ENCODE measurements around the gene PLSCR4. TPM values are rescaled to one million over a fixed set of nuclear protein-coding genes. Genes with fewer than 3 reads are reported as not detected.

The PLSCR4 gene
- total RNA-seq, 1 donor from 2014 or later = 1.0 TPM

GRCh38 chr3:146280864-146281263 is 30.0 kb upstream of the PLSCR4 start:
- Mint-ChIP-seq H3K27me3 (ENCODE audit: insufficient read depth, low read depth) (no peaks in the 10 kb centered on the region), H3K36me3 (no peaks in the 10 kb centered on the region), H3K27ac (no peak overlapping the region), H3K4me3 (no peak overlapping the region), H3K4me1 (no peaks in the 10 kb centered on the region), H3K9me3 (no peaks in the 10 kb centered on the region)
- no peaks in the 10 kb centered on the region for H3K79me2 ChIP-seq (ENCODE audit: low read depth)
- no peaks in the 10 kb centered on the region for H3F3A ChIP-seq (ENCODE audit: low read depth)
- no peaks in the 10 kb centered on the region for H4K20me1 ChIP-seq (ENCODE audit: low read depth)
- H3K27ac ChIP-seq = no peak overlapping the region
- H3K9me3 ChIP-seq (ENCODE audit: low read depth) = no peaks in the 10 kb centered on the region
- no peak overlapping the region for H3K4me3 ChIP-seq
- no peaks in the 10 kb centered on the region for H3K36me3 ChIP-seq
- no peak for DNase-seq (ENCODE audit: low spot score)
- no peak overlapping the region for H2AFZ ChIP-seq (replicated peaks)
- H3K4me2 ChIP-seq = no peak overlapping the region
- H3K9ac ChIP-seq = no peak overlapping the region
- H3K27me3 ChIP-seq = no peaks in the 10 kb centered on the region
- H3K4me1 ChIP-seq = no peaks in the 10 kb centered on the region
- TF ChIP-seq EZH2 (IDR thresholded peaks at IDR 0.05) (no peak), EZH2phosphoT487 (IDR thresholded peaks at IDR 0.05) (no peak)
- TF ChIP-seq, protein P1, sequence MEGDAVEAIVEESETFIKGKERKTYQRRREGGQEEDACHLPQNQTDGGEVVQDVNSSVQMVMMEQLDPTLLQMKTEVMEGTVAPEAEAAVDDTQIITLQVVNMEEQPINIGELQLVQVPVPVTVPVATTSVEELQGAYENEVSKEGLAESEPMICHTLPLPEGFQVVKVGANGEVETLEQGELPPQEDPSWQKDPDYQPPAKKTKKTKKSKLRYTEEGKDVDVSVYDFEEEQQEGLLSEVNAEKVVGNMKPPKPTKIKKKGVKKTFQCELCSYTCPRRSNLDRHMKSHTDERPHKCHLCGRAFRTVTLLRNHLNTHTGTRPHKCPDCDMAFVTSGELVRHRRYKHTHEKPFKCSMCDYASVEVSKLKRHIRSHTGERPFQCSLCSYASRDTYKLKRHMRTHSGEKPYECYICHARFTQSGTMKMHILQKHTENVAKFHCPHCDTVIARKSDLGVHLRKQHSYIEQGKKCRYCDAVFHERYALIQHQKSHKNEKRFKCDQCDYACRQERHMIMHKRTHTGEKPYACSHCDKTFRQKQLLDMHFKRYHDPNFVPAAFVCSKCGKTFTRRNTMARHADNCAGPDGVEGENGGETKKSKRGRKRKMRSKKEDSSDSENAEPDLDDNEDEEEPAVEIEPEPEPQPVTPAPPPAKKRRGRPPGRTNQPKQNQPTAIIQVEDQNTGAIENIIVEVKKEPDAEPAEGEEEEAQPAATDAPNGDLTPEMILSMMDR (IDR thresholded peaks at IDR 0.05) = no peak

DNA sequence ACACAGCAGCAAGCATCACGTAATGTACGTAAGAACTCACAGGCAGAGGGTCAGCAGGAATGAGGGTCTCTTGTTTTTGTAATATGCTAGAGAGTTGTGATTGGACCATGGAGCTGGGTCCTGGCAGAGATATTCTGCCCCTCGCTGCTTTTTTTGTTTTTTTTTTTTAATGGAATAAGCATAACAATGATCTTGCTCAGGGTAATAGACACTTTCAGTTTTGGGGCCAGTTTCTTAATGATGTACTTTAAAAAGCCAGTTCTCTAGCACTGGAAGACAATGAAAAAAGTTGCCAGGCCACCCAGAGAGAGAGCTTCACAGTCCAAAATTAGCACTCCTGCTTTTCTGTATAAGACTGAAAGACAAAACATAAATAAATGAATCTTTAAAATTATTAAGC is 29.0 kb upstream of the PLSCR4 start:
- Histone ChIP-seq H3K9me3 (ENCODE audit: low read depth) (no peaks in the 10 kb centered on the region), H3F3A (ENCODE audit: low read depth) (no peaks in the 10 kb centered on the region), H3K79me2 (ENCODE audit: low read depth) (no peaks in the 10 kb centered on the region), H3K27me3 (no peaks in the 10 kb centered on the region), H3K36me3 (no peaks in the 10 kb centered on the region), H2AFZ (replicated peaks) (no peak overlapping the region), H4K20me1 (ENCODE audit: low read depth) (no peaks in the 10 kb centered on the region), H3K4me3 (no peak overlapping the region), H3K27ac (no peak overlapping the region), H3K4me1 (no peaks in the 10 kb centered on the region), H3K9ac (no peak overlapping the region), H3K4me2 (no peak overlapping the region)
- no peak for TF ChIP-seq EZH2 (IDR thresholded peaks at IDR 0.05)
- TF ChIP-seq, protein P1 (IDR thresholded peaks at IDR 0.05) = no peak
- no peak for TF ChIP-seq EZH2phosphoT487 (IDR thresholded peaks at IDR 0.05)
- H3K4me1 Mint-ChIP-seq = no peaks in the 10 kb centered on the region
- H3K27me3 Mint-ChIP-seq (ENCODE audit: insufficient read depth, low read depth) = no peaks in the 10 kb centered on the region
- H3K4me3 Mint-ChIP-seq = no peak overlapping the region
- no peak overlapping the region for H3K27ac Mint-ChIP-seq
- no peaks in the 10 kb centered on the region for H3K36me3 Mint-ChIP-seq
- DNase-seq (ENCODE audit: low spot score) = no peak
- no peaks in the 10 kb centered on the region for H3K9me3 Mint-ChIP-seq

DNA sequence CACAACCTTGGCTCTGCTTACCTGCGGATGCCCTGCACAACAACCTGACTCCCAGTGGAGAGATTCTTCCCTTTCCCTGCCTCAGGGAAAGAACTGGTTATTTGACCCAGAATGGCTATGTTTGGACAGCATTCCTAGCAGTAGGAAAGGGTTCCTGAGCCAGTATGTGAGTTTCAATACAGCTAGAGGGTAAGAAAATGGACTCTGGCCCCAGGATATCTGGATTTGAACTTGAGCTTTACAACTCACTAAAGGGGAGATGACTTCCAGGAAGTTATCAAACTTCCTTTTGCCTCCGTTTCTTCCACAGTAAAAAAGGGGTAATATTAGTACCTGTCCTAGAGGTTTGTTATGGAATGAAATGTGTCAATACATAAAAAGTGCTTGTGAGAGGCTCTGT is 28.1 kb upstream of the PLSCR4 start:
- no peak overlapping the region for H3K4me3 Mint-ChIP-seq

More for the DNA sequence above, 28.1 kb upstream of the PLSCR4 start:
- DNase-seq (ENCODE audit: low spot score) = no peak
- H3K4me3 ChIP-seq = no peak overlapping the region
- Mint-ChIP-seq H3K27ac (no peak overlapping the region), H3K9me3 (no peaks in the 10 kb centered on the region), H3K36me3 (no peaks in the 10 kb centered on the region), H3K4me1 (no peaks in the 10 kb centered on the region), H3K27me3 (ENCODE audit: insufficient read depth, low read depth) (no peaks in the 10 kb centered on the region)
- no peaks in the 10 kb centered on the region for H3K4me1 ChIP-seq
- H3F3A ChIP-seq (ENCODE audit: low read depth) = no peaks in the 10 kb centered on the region
- no peak overlapping the region for H3K27ac ChIP-seq
- no peaks in the 10 kb centered on the region for H3K9me3 ChIP-seq (ENCODE audit: low read depth)
- H3K4me2 ChIP-seq = no peak overlapping the region
- H2AFZ ChIP-seq (replicated peaks) = no peak overlapping the region
- H3K27me3 ChIP-seq = no peaks in the 10 kb centered on the region
- TF ChIP-seq EZH2 (IDR thresholded peaks at IDR 0.05) (no peak), EZH2phosphoT487 (IDR thresholded peaks at IDR 0.05) (no peak)
- TF ChIP-seq, protein P1 (IDR thresholded peaks at IDR 0.05) = no peak
- H3K9ac ChIP-seq = no peak overlapping the region
- H4K20me1 ChIP-seq (ENCODE audit: low read depth) = no peaks in the 10 kb centered on the region
- H3K79me2 ChIP-seq (ENCODE audit: low read depth) = no peaks in the 10 kb centered on the region
- H3K36me3 ChIP-seq = no peaks in the 10 kb centered on the region
